AG09319 (cell line): Measurements from ENCODE around the gene ZNF652.

Experiments used
- DNase-seq: peaks from one replicate; pipeline ENCODE4 v3.0.0-alpha.2; 2010; ENCODE audit warnings: low read depth; ENCODE audit errors: extremely low read depth
- TF ChIP-seq, protein P1 (sequence below): IDR thresholded peaks from 2 replicates; pipeline ENCODE4 v1.5.1; 2011; ENCODE audit warnings: low read depth, mild to moderate bottlenecking, inconsistent platforms, low read length, moderate library complexity

ZNF652 gene

GRCh38 chr17:49312722-49313121, 49.3 kb downstream of the ZNF652 start:
- TF ChIP-seq, protein P1, sequence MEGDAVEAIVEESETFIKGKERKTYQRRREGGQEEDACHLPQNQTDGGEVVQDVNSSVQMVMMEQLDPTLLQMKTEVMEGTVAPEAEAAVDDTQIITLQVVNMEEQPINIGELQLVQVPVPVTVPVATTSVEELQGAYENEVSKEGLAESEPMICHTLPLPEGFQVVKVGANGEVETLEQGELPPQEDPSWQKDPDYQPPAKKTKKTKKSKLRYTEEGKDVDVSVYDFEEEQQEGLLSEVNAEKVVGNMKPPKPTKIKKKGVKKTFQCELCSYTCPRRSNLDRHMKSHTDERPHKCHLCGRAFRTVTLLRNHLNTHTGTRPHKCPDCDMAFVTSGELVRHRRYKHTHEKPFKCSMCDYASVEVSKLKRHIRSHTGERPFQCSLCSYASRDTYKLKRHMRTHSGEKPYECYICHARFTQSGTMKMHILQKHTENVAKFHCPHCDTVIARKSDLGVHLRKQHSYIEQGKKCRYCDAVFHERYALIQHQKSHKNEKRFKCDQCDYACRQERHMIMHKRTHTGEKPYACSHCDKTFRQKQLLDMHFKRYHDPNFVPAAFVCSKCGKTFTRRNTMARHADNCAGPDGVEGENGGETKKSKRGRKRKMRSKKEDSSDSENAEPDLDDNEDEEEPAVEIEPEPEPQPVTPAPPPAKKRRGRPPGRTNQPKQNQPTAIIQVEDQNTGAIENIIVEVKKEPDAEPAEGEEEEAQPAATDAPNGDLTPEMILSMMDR: no peak
- no peak for DNase-seq

DNA sequence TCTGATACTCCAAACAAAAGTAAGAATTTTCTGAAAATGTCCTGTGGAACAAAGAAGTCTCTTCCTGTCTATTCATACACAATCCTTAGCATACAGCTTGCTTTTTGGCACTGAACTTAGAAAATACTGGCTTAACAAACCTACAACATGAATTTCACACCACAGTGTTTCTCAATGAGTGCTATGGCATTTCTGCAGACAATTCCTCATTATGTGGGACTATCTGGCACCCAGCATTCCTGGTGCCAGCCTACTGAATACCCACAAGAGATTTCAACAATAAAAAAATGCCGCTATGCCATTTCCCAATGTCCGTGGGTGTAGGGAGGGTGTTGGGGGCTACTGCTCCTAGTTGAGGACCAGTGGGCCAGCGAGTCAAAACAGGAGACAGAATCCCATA, 62.1 kb downstream of the ZNF652 start:
- TF ChIP-seq, protein P1: no peak

DNA sequence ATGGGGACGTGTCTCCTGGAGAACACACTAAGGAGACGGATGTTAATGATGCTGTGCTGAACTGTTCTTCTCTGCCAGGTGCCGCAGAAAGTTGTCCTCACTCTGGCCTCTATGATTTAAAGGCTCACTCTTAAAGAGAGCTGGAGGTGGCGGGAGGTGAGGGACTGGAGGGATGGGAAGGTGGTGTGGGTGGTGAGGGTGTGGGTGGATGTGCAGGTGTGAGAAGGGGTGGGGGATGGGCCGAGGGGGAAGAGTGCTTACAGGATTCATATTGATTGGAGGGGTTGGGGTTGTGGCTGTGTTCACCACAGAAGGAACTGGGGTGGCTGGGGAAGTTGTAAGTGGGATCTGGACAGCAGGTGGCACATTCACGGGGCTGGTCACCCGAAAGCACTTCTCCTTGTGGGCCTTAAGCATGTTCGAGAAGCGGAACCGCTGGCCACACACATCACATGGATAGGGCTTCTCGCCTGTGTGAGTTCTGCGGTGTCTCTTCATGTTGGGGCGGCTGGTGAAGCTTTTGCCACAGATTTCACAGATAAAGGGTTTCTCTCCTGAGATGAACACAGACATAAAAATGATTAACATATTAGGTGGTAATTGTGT, 63.6 kb downstream of the ZNF652 start:
- TF ChIP-seq, protein P1: no peak
- no peak for DNase-seq

More for the DNA sequence above, 62.1 kb downstream of the ZNF652 start:
- no peak for DNase-seq

GRCh38 chr17:49297141-49297540, 64.9 kb downstream of the ZNF652 start:
- TF ChIP-seq, protein P1: no peak
- DNase-seq: no peak

GRCh38 chr17:49294122-49294521, 67.9 kb downstream of the ZNF652 start:
- TF ChIP-seq, protein P1: no peak
- DNase-seq: no peak

- no peak for DNase-seq
- TF ChIP-seq, protein P1: no peak
Measured at GRCh38 chr17:49292901-49293300, 69.1 kb downstream of the ZNF652 start.

- DNase-seq: no peak
- TF ChIP-seq, protein P1: no peak
Measured at GRCh38 chr17:49291929-49292328, 70.1 kb downstream of the ZNF652 start.
